ENCODE measurements around the gene RALGPS1.

Gene RALGPS1

GRCh38 chr9:126880947-126881332, 33.6 kb upstream of the RALGPS1 start:
- Histone ChIP-seq H3K27ac (no peak overlapping the region), H3K4me3 (ENCODE audit: low read depth in 1 of 2, low read length in 1 of 2) (no peak overlapping the region), H3K9me3 (no peaks in the 10 kb centered on the region), H3K36me3 (peaks cover 68% of the 10 kb centered on the region), H3K27me3 (no peaks in the 10 kb centered on the region), H3K4me1 (ENCODE audit: control insufficient read depth in 1 of 2, insufficient read depth in 1 of 2, low read depth in 1 of 2, low read length in 1 of 2) (peaks cover 16 to 18% of the 10 kb centered on the region in 2 experiments)
- TF ChIP-seq CTCF (IDR thresholded peaks at IDR 0.05), result no peak

DNA sequence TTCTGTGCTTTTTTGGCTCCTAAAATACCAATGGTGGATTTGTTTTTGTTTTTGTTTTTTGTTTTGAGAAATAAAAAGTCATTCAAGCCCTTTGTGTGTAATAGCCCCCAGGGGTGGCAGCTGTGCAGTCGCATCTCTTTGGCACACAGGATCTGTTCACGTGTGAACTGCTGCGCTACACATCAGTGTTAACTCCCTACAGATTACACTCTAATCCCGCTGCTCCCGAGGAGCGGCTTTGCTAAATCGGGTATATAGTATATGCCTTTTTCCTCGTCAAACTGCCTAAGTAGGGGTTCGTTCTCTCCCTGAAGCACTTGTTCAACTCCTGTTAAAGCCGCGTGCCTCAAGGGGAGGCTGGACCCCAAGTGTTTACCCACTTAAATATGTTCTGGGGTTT, 31.8 kb upstream of the RALGPS1 start:
- Histone ChIP-seq H3K4me1 (ENCODE audit: control insufficient read depth in 1 of 2, insufficient read depth in 1 of 2, low read depth in 1 of 2, low read length in 1 of 2) (peaks cover 26 to 32% of the 10 kb centered on the region in 2 experiments), H3K4me3 (ENCODE audit: low read depth in 1 of 2, low read length in 1 of 2) (no peak overlapping the region), H3K36me3 (peaks cover 66% of the 10 kb centered on the region), H3K27me3 (no peaks in the 10 kb centered on the region), H3K27ac (no peak overlapping the region), H3K9me3 (no peaks in the 10 kb centered on the region)
- TF ChIP-seq CTCF (IDR thresholded peaks at IDR 0.05), result no peak

DNA sequence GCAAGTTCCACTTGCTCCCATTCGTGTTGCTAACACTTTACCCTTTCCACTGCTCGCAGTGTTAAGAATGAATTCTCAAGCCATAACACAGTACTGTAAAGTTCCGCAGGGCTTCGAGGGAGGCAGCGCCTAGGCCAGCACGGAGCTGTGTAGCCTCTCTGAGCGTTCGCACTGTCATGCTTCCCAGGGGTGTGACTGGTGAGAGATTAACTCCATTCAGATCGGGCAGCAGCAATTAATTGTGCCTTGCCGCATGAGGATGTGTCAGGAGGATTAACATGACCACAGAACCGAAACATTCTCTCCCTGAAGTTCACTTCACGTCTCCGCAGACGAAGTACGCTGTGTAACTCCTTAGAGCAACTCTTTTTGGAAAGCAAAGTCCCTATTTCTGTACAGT, 30.9 kb upstream of the RALGPS1 start:
- peaks cover 60% of the 10 kb centered on the region for H3K36me3 ChIP-seq
- H3K27ac ChIP-seq, result peak overlapping the region; percentile 77
- TF ChIP-seq CTCF (IDR thresholded peaks at IDR 0.05), result no peak

DNA sequence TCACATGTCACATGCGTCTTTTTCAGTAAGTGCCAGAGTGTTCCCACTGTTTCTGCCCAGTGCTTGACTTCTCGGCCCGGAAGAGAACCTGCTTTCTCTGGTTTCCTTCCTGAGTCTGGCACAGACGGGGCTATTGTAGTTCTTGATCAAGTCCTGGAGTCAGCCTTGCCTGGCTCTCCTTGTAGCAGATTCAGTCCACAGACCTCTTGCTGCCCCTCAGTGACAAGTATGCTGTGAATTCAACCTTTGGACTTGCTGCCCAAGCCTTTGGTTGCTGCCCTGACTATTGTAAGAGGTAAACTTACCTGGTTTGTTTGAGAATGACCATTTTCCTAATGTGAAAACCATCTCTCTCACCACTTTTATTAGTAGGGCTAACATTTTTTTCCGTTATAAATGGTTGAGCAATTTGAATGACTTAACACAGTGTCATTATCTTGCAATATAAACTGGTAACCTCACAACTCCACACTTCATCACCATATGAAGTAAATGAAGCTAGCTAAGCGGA, 29.4 kb upstream of the RALGPS1 start:
- no peak for TF ChIP-seq CTCF (IDR thresholded peaks at IDR 0.05)
- peaks cover 45% of the 10 kb centered on the region for H3K36me3 ChIP-seq

More for the DNA sequence above, 30.9 kb upstream of the RALGPS1 start:
- H3K4me3 ChIP-seq (ENCODE audit: low read depth in 1 of 2, low read length in 1 of 2), result no peak overlapping the region
- H3K27me3 ChIP-seq, result no peaks in the 10 kb centered on the region
- H3K4me1 ChIP-seq (ENCODE audit: control insufficient read depth in 1 of 2, insufficient read depth in 1 of 2, low read depth in 1 of 2, low read length in 1 of 2), result peaks cover 34 to 38% of the 10 kb centered on the region in 2 experiments
- no peaks in the 10 kb centered on the region for H3K9me3 ChIP-seq

DNA sequence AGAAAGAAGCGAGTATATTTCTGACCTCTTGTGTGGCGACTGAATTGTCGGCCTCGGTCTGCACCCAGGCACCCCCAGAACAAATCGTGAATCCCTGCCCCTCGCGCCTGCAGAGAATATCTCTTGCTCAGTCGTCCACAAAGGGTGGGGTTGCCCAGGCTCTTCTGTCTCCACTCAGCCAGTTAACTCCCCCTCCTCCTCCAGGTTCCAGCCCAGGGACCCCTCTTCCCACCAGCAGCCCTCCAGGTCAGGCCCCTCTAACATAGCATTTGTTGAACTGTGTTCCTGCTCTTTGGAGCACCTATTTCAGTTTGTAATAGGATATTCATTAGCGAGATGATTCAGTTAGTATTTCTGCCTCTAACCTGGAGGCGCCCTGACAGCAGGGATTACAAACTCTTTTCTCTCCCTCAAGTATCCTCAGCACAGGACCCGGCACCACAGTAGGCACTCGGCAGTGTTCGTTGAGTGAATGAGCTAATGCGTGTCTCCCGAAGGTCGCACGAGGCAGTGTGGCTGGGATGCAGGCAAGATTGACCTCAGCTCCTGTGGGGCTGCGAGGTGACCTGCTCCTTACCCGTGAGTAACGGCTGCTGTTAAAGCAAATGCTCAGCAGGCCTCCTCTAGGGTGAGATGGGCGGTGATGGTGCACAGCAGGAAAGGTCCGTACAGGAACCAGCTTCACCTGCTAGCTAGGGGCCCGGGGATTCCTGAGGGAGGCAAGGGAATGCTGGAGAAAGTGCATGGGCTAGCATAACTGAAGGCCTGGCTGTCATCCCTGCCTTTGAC, 28.4 kb upstream of the RALGPS1 start:
- Histone ChIP-seq H3K4me1 (ENCODE audit: control insufficient read depth in 1 of 2, insufficient read depth in 1 of 2, low read depth in 1 of 2, low read length in 1 of 2) (peaks cover 57 to 59% of the 10 kb centered on the region in 2 experiments), H3K27ac (peak overlapping the region; percentile 77), H3K4me3 (ENCODE audit: low read depth in 1 of 2, low read length in 1 of 2) (peak overlapping the region; percentile 5 to 13), H3K36me3 (peaks cover 34% of the 10 kb centered on the region), H3K27me3 (no peaks in the 10 kb centered on the region), H3K9me3 (no peaks in the 10 kb centered on the region)
- no peak for TF ChIP-seq CTCF (IDR thresholded peaks at IDR 0.05)

More for the DNA sequence above, 29.4 kb upstream of the RALGPS1 start:
- peak overlapping the region; percentile 5 to 24 for H3K4me3 ChIP-seq (ENCODE audit: low read depth in 1 of 2, low read length in 1 of 2)
- H3K27ac ChIP-seq, result peak overlapping the region; percentile 77
- no peaks in the 10 kb centered on the region for H3K9me3 ChIP-seq
- no peaks in the 10 kb centered on the region for H3K27me3 ChIP-seq
- peaks cover 49 to 52% of the 10 kb centered on the region in 2 experiments for H3K4me1 ChIP-seq (ENCODE audit: control insufficient read depth in 1 of 2, insufficient read depth in 1 of 2, low read depth in 1 of 2, low read length in 1 of 2)
